GM12878 (cell line): Measurements from ENCODE around the gene FAM81A. TPM values are rescaled to one million over a fixed set of nuclear protein-coding genes. Genes with fewer than 3 reads are reported as not detected.

Source experiments
- ATAC-seq: fragments of 200-7000 bp; cut with Tn5 transposase; 3 replicates; pipeline ENCODE4 v1.9.1; 2020; ENCODE audit warnings: mild to moderate bottlenecking, moderate library complexity
- BruUV-seq: library from RNA; stranded (reverse); fragments of 400-500 nt; replicated peaks from 2 replicates; lab custom pipeline; 2021; lab: Mats Ljungman, UMichigan
- CTCF ChIA-PET: fragments of 300-600 bp; sonication (Branson Sonifier 250); formaldehyde crosslinking; extraction: SDS; loops from one replicate; lab custom pipeline; 2021; ENCODE audit warnings: inconsistent platforms; lab: Yijun Ruan, JAX
- POLR2A ChIA-PET: fragments of 350-600 bp; formaldehyde crosslinking; extraction: SDS; loops from one replicate; lab custom pipeline; 2021; ENCODE audit warnings: inconsistent platforms; lab: Charles Lee
- RAD21 ChIA-PET: fragments of 300-600 bp; sonication (Branson Sonifier 250); formaldehyde crosslinking; loops from one replicate; lab custom pipeline; 2023; ENCODE audit warnings: antibody characterized with exemption; ENCODE audit not compliant: unreplicated experiment; lab: Charles Lee
- SMC1A ChIA-PET: fragments of 300-600 bp; sonication (Branson Sonifier 250); formaldehyde crosslinking; loops from one replicate; lab custom pipeline; 2023; ENCODE audit not compliant: unreplicated experiment, uncharacterized antibody; lab: Charles Lee
- DNase-seq: peaks from one replicate; pipeline ENCODE4 v3.0.0-alpha.2; 2011; ENCODE audit warnings: low read depth, low spot score
- FAIRE-seq: peaks from 3 replicates; lab custom pipeline; 2011; peaks lifted over from hg19 to GRCh38; lab: Jason Lieb, UNC
- H2AFZ ChIP-seq: 2 replicates; pipeline ENCODE4 v1.6.0; 2011; ENCODE audit warnings: low read depth, low read length, control low read depth; ENCODE audit not compliant: control insufficient read depth
- H3K27ac ChIP-seq: 2 replicates; pipeline ENCODE4 v1.5.1; 2011; ENCODE audit warnings: control low read depth; ENCODE audit not compliant: control insufficient read depth, insufficient read depth
- H3K27me3 ChIP-seq, 2 experiments: replicated peaks in 1 of 2; 2 replicates each; pipeline versions ENCODE4 v1.6.0 to v1.6.1; 2011; ENCODE audit warnings: low read length in 1 of 2; ENCODE audit not compliant: control insufficient read depth in 2 of 2, insufficient read depth in 2 of 2
- H3K36me3 ChIP-seq, 2 experiments: 2 replicates each; pipeline ENCODE4 v1.5.1; 2011; ENCODE audit warnings: low read length in 1 of 2; ENCODE audit not compliant: control insufficient read depth in 2 of 2, insufficient read depth in 2 of 2
- H3K4me1 ChIP-seq: 2 replicates; pipeline ENCODE4 v1.6.1; 2011; ENCODE audit warnings: mild to moderate bottlenecking, low read length, moderate library complexity, mixed read lengths; ENCODE audit not compliant: control insufficient read depth, insufficient read depth
- H3K4me2 ChIP-seq: 2 replicates; pipeline ENCODE4 v1.6.0; 2011; ENCODE audit warnings: control low read depth; ENCODE audit not compliant: control insufficient read depth, insufficient read depth
- H3K4me3 ChIP-seq: fragments of 200-600 bp; sonication (generic); 2 replicates; pipeline ENCODE4 v1.5.1; 2016
- H3K79me2 ChIP-seq: 2 replicates; pipeline ENCODE4 v1.6.0; 2011; ENCODE audit warnings: low read length; ENCODE audit not compliant: control insufficient read depth, insufficient read depth
- H3K9ac ChIP-seq: 2 replicates; pipeline ENCODE4 v1.8.0; 2011; ENCODE audit warnings: low read length, control low read depth, mixed read lengths; ENCODE audit not compliant: control insufficient read depth, insufficient read depth
- H3K9me3 ChIP-seq: replicated peaks from 3 replicates; pipeline ENCODE4 v1.5.1; 2011; ENCODE audit warnings: mild to moderate bottlenecking, low read length; ENCODE audit not compliant: control insufficient read depth, insufficient read depth
- H4K20me1 ChIP-seq: 2 replicates; pipeline ENCODE4 v1.6.0; 2011; ENCODE audit not compliant: control insufficient read depth, insufficient read depth
- CEBPB ChIP-seq, 2 experiments: fragments of 150-350 bp in 1 of 2; IDR thresholded peaks; 2 replicates each; pipeline ENCODE4 v1.6.1; 2012 to 2014; ENCODE audit warnings: low read depth in 2 of 2, low read length in 2 of 2, borderline replicate concordance in 1 of 2, inconsistent platforms in 1 of 2
- LARP7 ChIP-seq: fragments of 450-650 bp; IDR thresholded peaks from 2 replicates; pipeline ENCODE4 v1.6.1; 2017; ENCODE audit warnings: mild to moderate bottlenecking
- MEF2A ChIP-seq: IDR thresholded peaks from 2 replicates; pipeline ENCODE4 v1.6.1; 2011; ENCODE audit warnings: low read depth, mild to moderate bottlenecking, low read length, moderate library complexity; ENCODE audit not compliant: insufficient read depth
- MEF2B ChIP-seq: fragments of 450-650 bp; IDR thresholded peaks from 2 replicates; pipeline ENCODE4 v1.6.1; 2018; ENCODE audit warnings: mild to moderate bottlenecking, moderate library complexity; ENCODE audit not compliant: partially characterized antibody, poor library complexity, severe bottlenecking
- MYC ChIP-seq: IDR thresholded peaks from 2 replicates; pipeline ENCODE4 v1.6.1; 2011; ENCODE audit warnings: mild to moderate bottlenecking, low read length, moderate library complexity, inconsistent platforms; ENCODE audit not compliant: insufficient read depth, insufficient replicate concordance, insufficient read length, severe bottlenecking
- NR2C1 ChIP-seq: fragments of 450-650 bp; IDR thresholded peaks from 2 replicates; pipeline ENCODE4 v1.6.1; 2017; ENCODE audit warnings: antibody characterized with exemption, mild to moderate bottlenecking, moderate library complexity
- NR2F1 ChIP-seq: fragments of 450-650 bp; conservative IDR thresholded peaks from 2 replicates; pipeline ENCODE4 v1.6.1; 2017; ENCODE audit warnings: mild to moderate bottlenecking
- PAX5 ChIP-seq: IDR thresholded peaks from 2 replicates; pipeline ENCODE4 v1.6.1; 2011; ENCODE audit warnings: low read depth, low read length, borderline replicate concordance
- SMAD1 ChIP-seq: fragments of 450-650 bp; IDR thresholded peaks from 2 replicates; pipeline ENCODE4 v1.6.1; 2018; ENCODE audit warnings: mild to moderate bottlenecking, low read depth; ENCODE audit not compliant: partially characterized antibody
- SREBF1 ChIP-seq: IDR thresholded peaks from 2 replicates; pipeline ENCODE4 v1.6.1; 2012; ENCODE audit warnings: mild to moderate bottlenecking, low read length
- SUPT20H ChIP-seq: IDR thresholded peaks from 2 replicates; pipeline ENCODE4 v1.6.1; 2011; ENCODE audit warnings: low read depth, mild to moderate bottlenecking, low read length, moderate library complexity, borderline replicate concordance; ENCODE audit not compliant: control insufficient read depth
- YY1 ChIP-seq: IDR thresholded peaks from 2 replicates; pipeline ENCODE4 v1.6.1; 2011; ENCODE audit warnings: low read depth, mild to moderate bottlenecking, low read length
- WGBS: methylation state at CpG from one replicate; pipeline ENCODE4 v1.1.6; 2016; ENCODE audit warnings: low lambda C conversion rate; ENCODE audit not compliant: insufficient replicate concordance, insufficient coverage; ENCODE audit errors: missing lambda C conversion rate; 5-methylcytosine and 5-hydroxymethylcytosine counted together
- in situ Hi-C: fragments of 300-500 bp; cut with MboI; formaldehyde crosslinking; loops from 9 replicates; pipeline ENCODE4 v1.14.3; 2018; ENCODE audit warnings: mixed read lengths
- intact Hi-C: fragments of 100-400 bp; cut with micrococcal nuclease; formaldehyde crosslinking; loops from one replicate; pipeline ENCODE4 v1.14.2; 2022; ENCODE audit not compliant: unreplicated experiment
- polyA plus RNA-seq, 11 experiments: library from polyadenylated mRNA; depleted of rRNA in 4 of 11; unstranded in 6 of 11; stranded (reverse) in 5 of 11; fragments of >200 nt; fragmentation: Nextera tagmentation in 4 of 11; fragmentation: Illumina TruSeq in 1 of 11; extraction: Ambion mirVana in 4 of 11; extraction: Trizol in 1 of 11; gene quantifications; 1 replicate in 1 of 11; 2 replicates in 10 of 11; pipeline versions ENCODE4 v1.2.1 to v1.2.3, GENCODE V29; 2011 to 2016; ENCODE audit warnings: inconsistent platforms in 2 of 11, missing spikeins in 2 of 11, low read depth in 1 of 11
- total RNA-seq, 4 experiments: library from RNA; depleted of rRNA in 3 of 4; stranded (reverse); fragments of >200 nt in 3 of 4; fragmentation: Illumina TruSeq in 1 of 4; extraction: Trizol in 1 of 4; gene quantifications; 2 replicates each; pipeline versions ENCODE4 v1.2.1 to v1.2.3, GENCODE V29; 2013 to 2021
- TF ChIP-seq, protein P1 (sequence below): IDR thresholded peaks from 2 replicates; pipeline ENCODE4 v1.6.1; 2012; ENCODE audit warnings: low read depth, low read length, improper control_type of control experiment
- TF ChIP-seq, protein P2 (sequence below): IDR thresholded peaks from 2 replicates; pipeline ENCODE4 v1.6.1; 2012; ENCODE audit warnings: low read depth, low read length, improper control_type of control experiment
- TF ChIP-seq, protein P3 (sequence below): IDR thresholded peaks from 2 replicates; pipeline ENCODE4 v1.6.1; 2011; ENCODE audit warnings: low read depth, low read length, improper control_type of control experiment, borderline replicate concordance
- TF ChIP-seq, protein P4 (sequence below): fragments of 450-650 bp; IDR thresholded peaks from 2 replicates; pipeline ENCODE4 v1.6.1; 2017; ENCODE audit warnings: borderline replicate concordance

Gene FAM81A
- total and polyA plus RNA-seq, 10 of the 15 experiments (the other 5 are each of a cell fraction or from before 2014, with no cell fraction given): 0.18 to 34.5 (median 16.2) TPM

DNA sequence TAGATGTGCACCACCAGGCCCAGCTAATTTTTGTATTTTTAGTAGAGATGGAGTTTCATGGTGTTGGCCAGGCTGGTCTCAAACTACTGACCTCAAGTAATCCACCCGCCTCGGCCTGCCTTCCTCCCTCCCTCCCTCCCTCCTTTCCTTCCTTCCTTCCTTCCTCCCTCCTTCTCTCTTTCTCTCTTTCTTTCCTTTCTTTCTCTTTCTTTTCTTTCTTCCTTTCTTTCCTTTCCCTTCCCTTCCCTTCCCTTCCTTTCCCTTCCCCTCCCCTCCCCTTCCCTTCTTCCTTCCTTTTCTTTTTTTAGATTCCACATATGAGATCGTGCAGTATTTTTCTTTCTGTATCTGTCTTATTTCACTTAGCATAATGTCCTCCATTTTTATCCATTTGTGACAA, 81.3 kb downstream of the FAM81A start:
- H3K79me2 ChIP-seq: no peaks in the 10 kb centered on the region
- no peak overlapping the region for H3K9ac ChIP-seq
- no TSS peak for BruUV-seq
- no peak overlapping the region for H3K4me3 ChIP-seq
- DNase-seq: no peak
- ChIA-PET RAD21 (no interaction called here), POLR2A (interaction anchor here (0.7 kb wide), 1 partner anchor 501 kb away, joined by 3 read pairs; no protein-coding TSS in a partner anchor)
- H3K36me3 ChIP-seq: no peaks in the 10 kb centered on the region
- peaks cover 43% of the 10 kb centered on the region for H3K4me1 ChIP-seq
- WGBS: 75% methylated on average over 3 of the region's 3 CpGs
- TF ChIP-seq, protein P1, sequence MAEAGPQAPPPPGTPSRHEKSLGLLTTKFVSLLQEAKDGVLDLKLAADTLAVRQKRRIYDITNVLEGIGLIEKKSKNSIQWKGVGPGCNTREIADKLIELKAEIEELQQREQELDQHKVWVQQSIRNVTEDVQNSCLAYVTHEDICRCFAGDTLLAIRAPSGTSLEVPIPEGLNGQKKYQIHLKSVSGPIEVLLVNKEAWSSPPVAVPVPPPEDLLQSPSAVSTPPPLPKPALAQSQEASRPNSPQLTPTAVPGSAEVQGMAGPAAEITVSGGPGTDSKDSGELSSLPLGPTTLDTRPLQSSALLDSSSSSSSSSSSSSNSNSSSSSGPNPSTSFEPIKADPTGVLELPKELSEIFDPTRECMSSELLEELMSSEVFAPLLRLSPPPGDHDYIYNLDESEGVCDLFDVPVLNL: no peak
- TF ChIP-seq PAX5: no peak
- no peak for TF ChIP-seq SUPT20H
- TF ChIP-seq, protein P2, sequence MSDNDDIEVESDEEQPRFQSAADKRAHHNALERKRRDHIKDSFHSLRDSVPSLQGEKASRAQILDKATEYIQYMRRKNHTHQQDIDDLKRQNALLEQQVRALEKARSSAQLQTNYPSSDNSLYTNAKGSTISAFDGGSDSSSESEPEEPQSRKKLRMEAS: no peak
- TF ChIP-seq CEBPB (IDR thresholded peaks at IDR 0.05; ENCODE audit: borderline replicate concordance in 1 of 2, low read depth in 2 of 2, low read length in 2 of 2): no peak
- TF ChIP-seq NR2C1: no peak
- no peak for TF ChIP-seq MEF2A
- TF ChIP-seq YY1: no peak
- TF ChIP-seq SREBF1: no peak
- no peak for TF ChIP-seq MYC
- no peak for TF ChIP-seq LARP7
- no peak for TF ChIP-seq MEF2B
- TF ChIP-seq SMAD1: no peak
- no peak for TF ChIP-seq NR2F1
- TF ChIP-seq, protein P3, sequence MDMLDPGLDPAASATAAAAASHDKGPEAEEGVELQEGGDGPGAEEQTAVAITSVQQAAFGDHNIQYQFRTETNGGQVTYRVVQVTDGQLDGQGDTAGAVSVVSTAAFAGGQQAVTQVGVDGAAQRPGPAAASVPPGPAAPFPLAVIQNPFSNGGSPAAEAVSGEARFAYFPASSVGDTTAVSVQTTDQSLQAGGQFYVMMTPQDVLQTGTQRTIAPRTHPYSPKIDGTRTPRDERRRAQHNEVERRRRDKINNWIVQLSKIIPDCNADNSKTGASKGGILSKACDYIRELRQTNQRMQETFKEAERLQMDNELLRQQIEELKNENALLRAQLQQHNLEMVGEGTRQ: no peak
- TF ChIP-seq, protein P4, sequence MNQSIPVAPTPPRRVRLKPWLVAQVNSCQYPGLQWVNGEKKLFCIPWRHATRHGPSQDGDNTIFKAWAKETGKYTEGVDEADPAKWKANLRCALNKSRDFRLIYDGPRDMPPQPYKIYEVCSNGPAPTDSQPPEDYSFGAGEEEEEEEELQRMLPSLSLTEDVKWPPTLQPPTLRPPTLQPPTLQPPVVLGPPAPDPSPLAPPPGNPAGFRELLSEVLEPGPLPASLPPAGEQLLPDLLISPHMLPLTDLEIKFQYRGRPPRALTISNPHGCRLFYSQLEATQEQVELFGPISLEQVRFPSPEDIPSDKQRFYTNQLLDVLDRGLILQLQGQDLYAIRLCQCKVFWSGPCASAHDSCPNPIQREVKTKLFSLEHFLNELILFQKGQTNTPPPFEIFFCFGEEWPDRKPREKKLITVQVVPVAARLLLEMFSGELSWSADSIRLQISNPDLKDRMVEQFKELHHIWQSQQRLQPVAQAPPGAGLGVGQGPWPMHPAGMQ: no peak
- TF ChIP-seq, all 136 proteins: peak for 0
- H3K4me2 ChIP-seq: no peak overlapping the region
- FAIRE-seq (no peak), ATAC-seq (no peak)
- no peak overlapping the region for H3K27ac ChIP-seq
- in situ Hi-C loops (no loop called here), intact Hi-C loops (loop anchor here (5.0 to 10.0 kb wide), 2 partner anchors 542 to 675 kb away; no protein-coding TSS in a partner anchor)
- SMC1A ChIA-PET: interaction anchor here (0.7 to 5.9 kb wide), 3 partner anchors 10 to 314 kb away, joined by 3 to 45 read pairs (median 3); no protein-coding TSS in a partner anchor
- H2AFZ ChIP-seq: no peak overlapping the region
- no peaks in the 10 kb centered on the region for H3K9me3 ChIP-seq
- no peaks in the 10 kb centered on the region for H3K27me3 ChIP-seq
- CTCF ChIA-PET: interaction anchor here (1.4 to 5.5 kb wide), 3 partner anchors 9 to 13 kb away, joined by 7 to 62 read pairs (median 10); no protein-coding TSS in a partner anchor
- H4K20me1 ChIP-seq: no peaks in the 10 kb centered on the region
